GM18870 (cell line): ENCODE data around the gene GPC5.

ENCODE experiments used
- ATAC-seq: cut with Tn5 transposase; IDR thresholded peaks from one replicate; pipeline ENCODE4 v1.9.1; 2021; ENCODE audit warnings: moderate library complexity; ENCODE audit not compliant: unreplicated experiment

GPC5 gene

DNA sequence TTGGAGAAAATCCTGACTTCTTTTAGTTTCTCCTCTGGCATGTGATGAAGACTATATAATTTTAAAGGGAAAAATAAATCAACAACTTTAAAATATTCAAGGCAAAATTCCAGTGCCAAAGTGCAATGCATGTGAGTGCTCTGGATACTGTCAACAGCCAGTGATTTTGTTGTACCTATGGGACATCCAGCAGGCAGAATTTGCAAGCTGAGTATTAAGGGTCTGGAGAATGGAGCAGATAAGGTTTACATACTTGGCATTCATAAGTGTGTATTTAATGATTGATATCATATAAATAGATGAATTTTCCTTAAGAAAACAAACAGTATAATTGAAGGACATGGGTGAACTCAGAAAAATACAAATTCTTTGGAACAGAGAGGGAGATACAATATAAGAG, 703.4 kb downstream of the GPC5 start:
- no peak for ATAC-seq

DNA sequence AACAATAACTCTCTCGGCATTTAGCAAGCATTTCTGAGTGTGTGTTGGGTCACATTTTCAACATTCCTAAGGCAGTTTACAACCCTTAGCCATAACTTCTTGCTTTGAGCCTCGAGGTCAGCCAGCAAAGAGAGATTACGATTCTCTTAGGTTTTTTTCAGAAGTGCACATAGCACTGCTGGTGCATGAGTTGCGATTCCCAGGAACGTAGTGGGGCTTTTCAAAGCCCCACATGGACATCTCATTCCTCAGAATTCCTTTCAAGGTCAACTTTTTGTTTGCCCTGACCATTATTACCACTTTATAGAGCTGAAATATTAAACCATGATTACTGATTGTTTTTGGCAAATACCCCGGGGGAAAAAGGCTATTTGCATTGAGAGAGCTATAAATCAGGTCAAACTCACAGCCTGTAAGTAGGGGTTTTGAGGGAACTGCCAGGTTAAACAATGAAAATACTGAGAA, 705.3 kb downstream of the GPC5 start:
- ATAC-seq, result no peak

GRCh38 chr13:92122186-92122853, 723.9 kb downstream of the GPC5 start:
- ATAC-seq, result no peak

DNA sequence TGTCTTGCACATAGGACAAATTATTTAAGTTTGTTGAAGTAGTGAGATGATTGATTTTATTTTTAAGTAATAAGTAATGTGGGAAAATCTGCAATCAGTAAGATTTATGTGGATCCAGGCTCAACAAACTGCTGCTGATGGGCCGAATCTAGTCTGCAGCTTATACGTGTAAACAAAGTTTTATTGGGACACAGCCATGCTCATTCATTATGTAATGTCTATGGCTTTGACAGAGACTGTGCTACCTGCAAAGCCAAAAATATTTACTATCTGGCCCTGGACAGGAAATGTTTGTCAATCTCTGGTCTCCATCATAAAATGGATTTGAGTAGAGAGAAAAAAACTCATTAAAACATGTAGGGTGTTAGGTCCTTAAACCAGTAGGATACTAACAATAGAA, 728.0 kb downstream of the GPC5 start:
- no peak for ATAC-seq

DNA sequence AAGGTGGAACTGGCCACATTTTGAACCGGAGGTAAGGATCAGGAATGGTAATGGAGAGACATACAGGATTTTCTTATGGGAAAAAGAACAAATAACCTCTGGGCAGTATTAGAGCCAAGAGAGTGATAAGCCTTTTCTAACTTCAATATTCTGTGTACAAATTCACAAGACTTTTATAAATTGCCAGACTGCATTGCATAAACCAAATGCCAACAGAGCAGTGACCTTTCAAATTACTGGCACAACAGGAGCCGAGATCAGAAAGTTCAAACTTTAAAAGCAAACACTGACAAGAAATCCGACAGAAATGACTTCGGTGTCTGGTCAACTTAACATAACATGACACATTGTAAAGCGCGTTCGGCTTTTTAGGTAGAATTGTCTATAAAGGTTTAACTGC, 737.1 kb downstream of the GPC5 start:
- no peak for ATAC-seq

GRCh38 chr13:92136449-92137155, 738.2 kb downstream of the GPC5 start:
- no peak for ATAC-seq

DNA sequence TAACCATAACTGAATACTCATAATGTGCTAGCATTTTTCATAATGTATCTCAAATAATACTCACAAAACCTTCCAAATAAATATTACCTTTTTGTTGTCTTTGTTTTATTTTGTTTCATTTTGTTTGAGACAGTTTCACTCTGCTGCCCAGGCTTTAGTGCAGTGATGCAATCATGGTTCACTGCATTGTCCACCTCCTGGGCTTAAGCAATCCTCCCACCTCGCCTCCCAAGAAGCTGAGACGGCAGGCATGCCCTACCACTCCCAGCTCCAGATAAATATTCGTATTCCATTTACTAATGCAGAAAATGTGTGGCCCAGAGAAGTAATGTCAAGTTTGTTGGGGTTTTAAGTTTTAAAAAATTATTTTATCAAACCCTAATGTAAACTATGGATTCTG, 739.1 kb downstream of the GPC5 start:
- ATAC-seq, result no peak

- no peak for ATAC-seq
Observed at GRCh38 chr13:92143766-92144165, 745.3 kb downstream of the GPC5 start.

GRCh38 chr13:92150606-92151005, 752.2 kb downstream of the GPC5 start:
- no peak for ATAC-seq

DNA sequence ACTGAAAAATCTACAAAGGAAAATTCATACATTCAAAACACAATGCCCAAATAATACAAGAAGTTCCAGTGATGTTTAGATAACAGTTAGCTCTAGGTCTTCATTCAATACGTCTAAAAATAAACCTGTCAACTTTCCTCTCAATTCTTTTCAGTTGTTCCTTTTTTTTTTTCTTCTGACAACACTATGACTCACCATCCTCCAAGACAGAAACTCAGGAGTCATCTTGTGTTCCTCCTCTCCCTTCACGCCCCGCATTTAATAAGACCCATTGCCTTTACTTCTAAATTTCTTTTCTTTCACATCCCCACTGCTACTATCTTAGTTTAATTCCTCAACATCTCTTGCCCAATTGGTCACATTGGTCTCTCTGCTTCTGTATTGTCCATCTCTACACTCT, 759.9 kb downstream of the GPC5 start:
- no peak for ATAC-seq

DNA sequence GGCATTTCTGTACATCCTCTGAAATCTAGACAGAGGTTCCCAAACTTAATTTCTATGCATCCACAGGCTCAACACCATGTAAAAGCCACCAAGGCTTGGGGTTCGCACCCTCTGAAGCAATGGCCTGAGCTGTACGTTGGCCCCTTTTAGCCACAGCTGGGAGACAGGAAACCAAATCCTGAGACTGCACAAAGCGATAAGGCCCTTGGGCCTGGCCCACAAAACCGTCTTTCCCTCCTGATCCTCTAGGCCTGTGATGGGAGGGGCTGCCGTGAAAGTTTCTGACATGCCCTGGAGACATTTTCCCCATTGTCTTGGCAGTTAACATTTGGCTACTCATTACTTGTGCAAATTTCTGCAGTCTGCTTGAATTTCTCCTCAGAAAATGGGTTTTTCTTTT, 766.4 kb downstream of the GPC5 start:
- no peak for ATAC-seq

DNA sequence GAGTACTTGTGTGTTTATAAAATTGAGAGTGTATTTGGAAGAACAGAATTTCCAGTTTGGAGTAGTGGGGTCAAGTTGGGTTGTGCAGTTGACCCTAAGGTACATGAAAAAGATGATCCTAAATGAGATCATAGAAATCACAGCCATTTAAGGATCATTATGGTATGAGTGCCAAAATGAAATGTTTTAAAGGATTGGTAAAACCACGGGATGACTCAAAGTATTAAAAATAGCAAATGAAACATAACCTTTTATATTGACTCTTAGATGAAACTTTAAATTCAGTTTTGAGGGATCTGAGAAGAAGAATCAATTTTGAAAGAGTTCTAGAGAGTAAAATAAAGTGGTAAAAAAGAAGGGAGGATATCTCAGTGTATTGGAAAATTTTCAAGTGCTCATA, 773.8 kb downstream of the GPC5 start:
- ATAC-seq, result no peak

DNA sequence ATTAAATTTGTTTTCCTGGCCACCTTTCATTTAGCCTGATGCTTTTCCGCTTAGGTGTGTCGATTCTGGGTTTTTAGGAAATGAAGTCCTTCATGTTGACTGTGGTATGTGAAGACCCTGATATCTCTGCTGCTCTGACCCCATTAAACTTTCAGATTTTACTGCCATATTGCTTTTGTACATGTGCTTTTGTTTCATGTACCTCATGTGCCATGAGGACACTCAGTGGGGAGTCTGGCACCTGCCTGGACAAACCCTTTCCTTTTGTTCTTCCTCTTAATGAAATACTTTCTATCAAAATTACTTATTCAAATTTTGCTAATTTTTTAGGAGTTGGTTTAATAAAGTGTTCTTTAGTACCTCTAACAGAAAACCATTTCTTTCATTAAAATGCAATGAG, 774.8 kb downstream of the GPC5 start:
- no peak for ATAC-seq

DNA sequence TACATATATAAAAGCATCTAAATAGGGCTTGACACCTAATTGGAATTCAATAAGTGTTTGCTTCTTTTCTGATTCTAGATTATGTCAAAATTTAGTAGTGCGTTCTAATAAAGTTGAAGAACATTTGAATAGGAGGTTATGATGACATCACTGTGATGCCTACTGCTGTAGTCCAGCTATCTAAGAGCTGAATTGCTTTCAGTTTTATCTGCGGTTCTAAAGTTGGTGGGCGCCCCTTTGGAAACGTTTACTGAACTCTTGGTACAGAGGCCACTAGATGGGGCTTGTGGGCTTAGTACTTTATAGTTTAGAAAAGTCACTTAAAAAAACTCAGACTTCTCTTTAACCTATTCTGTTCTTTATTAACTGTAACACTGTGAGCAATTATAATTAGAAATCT, 776.9 kb downstream of the GPC5 start:
- ATAC-seq, result peak; percentile 66

DNA sequence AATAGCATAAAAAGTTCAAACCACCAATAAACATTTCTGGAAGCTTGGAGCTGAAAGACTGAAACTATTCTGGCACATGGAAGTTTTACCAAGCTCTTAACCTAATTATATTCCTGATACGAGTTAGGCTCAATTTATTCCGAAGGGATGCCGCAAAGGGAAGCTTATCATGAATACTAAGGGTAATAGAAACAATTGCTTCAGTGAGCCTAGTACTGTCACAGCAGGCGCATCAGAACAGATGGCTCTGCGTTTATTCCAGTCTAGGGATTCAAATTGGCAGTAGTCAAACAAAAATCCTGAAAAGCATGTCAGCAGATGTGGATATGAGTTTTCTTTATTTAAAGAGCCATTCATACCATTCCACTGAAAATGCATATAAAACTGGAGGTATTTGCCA, 779.5 kb downstream of the GPC5 start:
- no peak for ATAC-seq

GRCh38 chr13:92179223-92179622, 780.8 kb downstream of the GPC5 start:
- no peak for ATAC-seq

GRCh38 chr13:92187378-92187989, 789.1 kb downstream of the GPC5 start:
- ATAC-seq, result peak; percentile 80

DNA sequence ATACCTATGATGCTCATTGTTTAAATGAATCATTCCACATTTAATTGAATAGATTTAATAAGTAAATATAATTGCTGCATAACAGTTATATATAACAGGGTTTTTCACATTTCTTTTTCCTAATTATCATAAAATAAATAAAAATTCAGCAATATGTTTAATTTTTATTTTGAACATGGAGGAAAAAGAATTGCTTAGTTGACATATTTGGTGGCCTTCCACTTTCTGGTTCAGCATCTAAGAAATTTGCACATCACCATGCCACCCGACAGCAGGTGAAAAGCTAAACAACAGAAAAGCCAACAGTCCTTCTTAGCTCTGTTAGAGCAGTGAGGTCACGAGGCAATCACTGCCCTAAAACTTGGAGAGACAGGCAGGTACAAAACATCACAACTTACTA, 790.2 kb downstream of the GPC5 start:
- ATAC-seq, result no peak

- ATAC-seq, result no peak
Observed at GRCh38 chr13:92196591-92197256, 798.3 kb downstream of the GPC5 start.

- no peak for ATAC-seq
Observed at GRCh38 chr13:92197669-92198068, 799.2 kb downstream of the GPC5 start.

- no peak for ATAC-seq
Observed at GRCh38 chr13:92218615-92219014, 820.2 kb downstream of the GPC5 start.

DNA sequence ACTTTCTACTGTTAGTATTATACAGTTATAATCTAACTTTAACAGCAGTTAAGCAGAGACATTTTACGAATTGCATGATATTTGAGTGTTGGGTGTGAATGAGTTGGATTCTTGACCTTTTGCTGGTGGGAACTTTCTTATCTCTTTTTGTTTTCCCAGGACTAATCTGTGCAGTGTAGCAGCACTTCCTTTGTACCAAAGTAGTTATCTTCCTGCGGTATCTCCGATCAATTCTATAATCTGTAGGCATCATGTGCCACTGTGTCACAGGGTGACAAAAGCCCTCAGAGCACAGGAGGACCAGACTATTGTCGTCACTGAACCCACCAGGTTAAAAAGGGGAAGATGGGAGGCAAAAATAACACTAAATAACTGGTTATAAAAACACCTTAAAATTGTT, 823.5 kb downstream of the GPC5 start:
- no peak for ATAC-seq
